GM12873 (cell line): ENCODE results near the gene SCN1B.

Experiments used
- TF ChIP-seq, protein P1 (sequence below): IDR thresholded peaks from 2 replicates; pipeline ENCODE4 v1.5.1; 2012; ENCODE audit warnings: low read depth, mild to moderate bottlenecking, moderate library complexity, low read length, control low read depth; ENCODE audit not compliant: insufficient read depth; ENCODE audit errors: missing control alignments

SCN1B gene

DNA sequence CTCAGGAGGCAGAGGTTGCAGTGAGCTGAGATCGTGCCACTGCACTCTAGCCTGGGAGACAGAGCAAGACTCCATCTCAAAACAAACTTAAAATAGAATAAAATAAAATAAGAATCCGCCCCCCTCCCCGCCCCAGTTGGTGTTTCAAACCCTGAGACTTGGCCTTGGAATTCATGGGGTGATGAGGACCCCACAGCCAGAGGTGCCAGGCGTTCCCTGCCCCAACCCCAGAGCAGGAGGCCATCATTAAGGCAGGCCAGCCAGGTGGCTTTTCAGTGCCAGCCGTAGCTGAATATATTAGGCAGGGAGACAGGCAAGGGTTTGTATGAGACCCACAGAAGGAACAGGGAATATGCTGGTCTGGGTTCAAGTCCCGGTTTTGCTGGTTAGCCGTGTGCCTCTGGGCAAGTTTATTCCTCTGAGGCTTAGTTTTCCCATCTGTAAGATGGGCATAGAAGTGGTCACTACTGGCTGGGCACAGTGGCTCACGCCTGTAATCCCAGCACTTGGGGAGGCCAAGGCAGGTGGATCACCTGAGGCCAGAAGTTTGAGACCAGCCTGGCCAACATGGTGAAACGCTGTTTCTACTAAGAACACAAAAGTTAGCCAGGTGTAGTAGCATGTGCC, 23.5 kb downstream of the SCN1B start:
- TF ChIP-seq, protein P1, sequence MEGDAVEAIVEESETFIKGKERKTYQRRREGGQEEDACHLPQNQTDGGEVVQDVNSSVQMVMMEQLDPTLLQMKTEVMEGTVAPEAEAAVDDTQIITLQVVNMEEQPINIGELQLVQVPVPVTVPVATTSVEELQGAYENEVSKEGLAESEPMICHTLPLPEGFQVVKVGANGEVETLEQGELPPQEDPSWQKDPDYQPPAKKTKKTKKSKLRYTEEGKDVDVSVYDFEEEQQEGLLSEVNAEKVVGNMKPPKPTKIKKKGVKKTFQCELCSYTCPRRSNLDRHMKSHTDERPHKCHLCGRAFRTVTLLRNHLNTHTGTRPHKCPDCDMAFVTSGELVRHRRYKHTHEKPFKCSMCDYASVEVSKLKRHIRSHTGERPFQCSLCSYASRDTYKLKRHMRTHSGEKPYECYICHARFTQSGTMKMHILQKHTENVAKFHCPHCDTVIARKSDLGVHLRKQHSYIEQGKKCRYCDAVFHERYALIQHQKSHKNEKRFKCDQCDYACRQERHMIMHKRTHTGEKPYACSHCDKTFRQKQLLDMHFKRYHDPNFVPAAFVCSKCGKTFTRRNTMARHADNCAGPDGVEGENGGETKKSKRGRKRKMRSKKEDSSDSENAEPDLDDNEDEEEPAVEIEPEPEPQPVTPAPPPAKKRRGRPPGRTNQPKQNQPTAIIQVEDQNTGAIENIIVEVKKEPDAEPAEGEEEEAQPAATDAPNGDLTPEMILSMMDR, result no peak

DNA sequence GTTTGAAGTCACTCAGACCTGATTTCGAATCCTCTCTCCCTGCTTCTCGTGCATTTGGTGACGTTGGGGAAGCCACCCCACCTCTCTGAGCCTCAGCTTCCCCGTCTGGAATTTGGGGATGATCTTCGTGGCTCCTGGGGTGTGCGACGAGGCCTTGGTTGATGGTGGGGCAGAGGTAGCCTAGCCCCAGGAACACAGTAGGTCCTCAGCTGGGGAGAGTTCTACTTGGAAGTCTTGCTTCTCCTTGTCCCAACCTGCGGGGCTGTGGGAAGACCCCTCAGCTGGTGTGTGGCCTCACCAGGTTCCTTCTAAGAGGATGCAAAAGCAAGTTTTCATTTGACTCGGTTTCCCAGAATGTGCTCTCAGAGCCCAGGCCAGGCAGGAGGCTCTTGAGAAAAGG, 24.4 kb downstream of the SCN1B start:
- TF ChIP-seq, protein P1, result no peak

DNA sequence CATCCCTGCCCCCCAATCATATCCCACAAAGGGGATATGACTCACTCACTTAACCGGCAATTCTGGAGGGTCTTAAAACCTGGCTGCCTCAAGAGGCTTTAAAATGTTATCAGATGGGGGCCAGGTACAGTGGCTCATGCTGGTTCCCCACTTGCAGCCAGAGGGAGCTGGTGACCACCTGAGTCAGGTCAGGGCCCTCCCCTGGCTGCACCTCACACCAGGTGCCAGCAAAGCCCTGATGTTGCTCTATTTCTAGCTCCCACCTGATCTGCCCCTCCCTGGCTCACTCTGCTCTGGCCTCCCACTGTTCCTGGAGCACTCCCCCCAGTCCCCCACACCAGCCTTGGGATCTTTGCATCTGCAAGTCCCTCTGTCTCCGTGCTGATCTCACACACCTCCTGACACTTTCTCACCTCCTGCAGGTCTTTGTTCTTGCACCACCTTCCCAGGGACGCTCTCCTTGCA, 25.5 kb downstream of the SCN1B start:
- TF ChIP-seq, protein P1, result peak; percentile 51

DNA sequence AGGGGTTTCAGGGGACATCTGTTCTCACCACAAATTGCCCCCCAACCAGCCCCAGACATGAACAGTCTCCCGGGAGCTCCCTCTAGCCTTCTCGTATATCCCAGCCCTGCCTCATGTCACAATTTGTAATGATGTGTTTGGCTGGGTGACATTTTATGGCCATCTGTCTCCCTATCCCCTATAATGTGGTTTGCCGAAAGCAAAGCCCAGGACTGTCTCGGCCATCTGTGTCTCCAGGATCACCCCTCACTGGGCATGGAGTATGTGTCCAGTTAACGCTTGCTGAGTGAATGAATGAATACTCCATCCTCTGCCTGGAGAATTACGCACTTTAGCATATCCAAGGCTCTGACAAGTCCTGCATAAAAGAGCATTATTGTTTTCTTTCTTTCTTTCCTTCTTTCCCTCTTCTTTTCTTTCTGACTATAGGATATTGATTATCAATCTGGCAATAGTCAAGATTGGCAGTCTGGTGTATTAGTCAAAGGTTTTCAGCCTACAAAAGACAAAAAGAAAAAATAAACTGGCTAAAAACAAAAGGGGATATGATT, 26.3 kb downstream of the SCN1B start:
- TF ChIP-seq, protein P1, result no peak

DNA sequence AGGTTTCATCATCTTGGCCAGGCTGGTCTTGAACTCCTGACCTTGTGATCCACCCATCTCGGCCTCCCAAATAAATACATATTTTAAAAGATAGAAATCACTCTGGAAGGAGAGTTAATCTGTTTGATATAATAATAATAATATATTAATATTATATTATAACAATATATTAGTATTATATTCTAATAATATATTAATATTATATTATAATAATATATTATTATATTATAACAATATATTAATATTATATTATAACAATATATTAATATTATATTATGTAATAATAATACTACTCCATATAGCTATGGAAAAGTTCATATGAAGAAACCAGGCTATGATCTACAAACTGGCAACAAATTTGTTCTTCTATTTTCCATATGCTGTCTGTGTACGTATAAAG, 28.1 kb downstream of the SCN1B start:
- TF ChIP-seq, protein P1, result no peak

DNA sequence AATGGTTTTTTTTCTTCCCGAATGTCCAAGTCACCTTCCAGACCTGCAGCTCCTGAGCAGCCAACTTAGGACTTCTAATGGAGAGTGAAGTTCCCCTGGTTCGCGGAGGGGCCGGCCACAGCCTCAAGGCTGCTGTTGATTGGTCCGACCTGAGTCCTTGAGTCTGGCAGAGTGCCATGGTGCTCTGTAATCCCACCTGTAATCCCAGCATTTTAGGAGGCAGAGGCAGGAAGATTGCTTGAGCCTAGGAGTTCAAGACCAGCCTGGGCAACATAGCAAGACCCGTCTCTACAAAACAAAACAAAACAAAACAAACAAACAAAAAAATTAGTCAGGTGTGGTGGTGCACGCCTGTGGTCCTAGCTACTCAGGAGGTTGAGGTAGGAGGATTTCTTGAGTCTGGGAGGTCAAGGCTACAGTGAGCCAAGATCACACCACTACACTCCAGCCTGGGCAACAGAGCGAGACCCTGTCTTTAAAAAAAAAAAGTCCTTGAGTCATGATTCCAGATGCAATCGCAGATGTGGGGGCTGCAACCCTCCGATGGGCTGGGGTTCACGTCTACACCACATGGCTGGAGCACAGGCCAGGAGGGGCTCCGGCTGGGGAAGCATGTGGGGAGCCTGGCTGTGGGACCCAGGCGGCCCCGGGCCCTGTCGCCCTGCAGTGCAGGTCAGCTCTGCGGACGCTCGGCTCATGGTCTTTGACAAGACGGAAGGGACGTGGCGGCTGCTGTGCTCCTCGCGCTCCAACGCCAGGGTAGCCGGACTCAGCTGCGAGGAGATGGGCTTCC, 28.9 kb downstream of the SCN1B start:
- TF ChIP-seq, protein P1, result no peak

DNA sequence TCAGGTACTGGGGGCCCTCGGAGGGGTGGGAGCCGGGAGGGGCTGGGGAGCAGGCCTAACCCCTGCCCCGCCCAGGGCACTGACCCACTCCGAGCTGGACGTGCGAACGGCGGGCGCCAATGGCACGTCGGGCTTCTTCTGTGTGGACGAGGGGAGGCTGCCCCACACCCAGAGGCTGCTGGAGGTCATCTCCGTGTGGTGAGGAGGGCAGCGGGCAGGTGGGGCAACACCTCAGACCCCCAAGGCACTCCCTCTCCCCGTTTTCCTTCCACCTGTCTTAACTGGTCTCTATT, 29.5 kb downstream of the SCN1B start:
- TF ChIP-seq, protein P1, result no peak
